Lower lobe of right lung (tissue), 2 donors: ENCODE measurements around the gene CBX3. TPM values are rescaled to one million over a fixed set of nuclear protein-coding genes. Genes with fewer than 3 reads are reported as not detected.

Experiments used
- ATAC-seq, 2 donors: fragments of 200-7000 bp; cut with Tn5 transposase; one replicate each; pipeline ENCODE4 v1.9.1; 2020 to 2022; ENCODE audit warnings: mild to moderate bottlenecking in 2 of 2, moderate library complexity in 2 of 2
- DNase-seq: peaks from one replicate; pipeline ENCODE4 v3.0.0-alpha.2; 2020
- H3K27ac ChIP-seq: fragments of 200-600 bp; one replicate; pipeline ENCODE4 v1.8.0; 2022
- H3K27me3 ChIP-seq: fragments of 200-600 bp; one replicate; pipeline ENCODE4 v1.8.0; 2022; ENCODE audit warnings: low read depth
- H3K36me3 ChIP-seq: fragments of 200-600 bp; one replicate; pipeline ENCODE4 v1.8.0; 2022; ENCODE audit warnings: mild to moderate bottlenecking
- H3K4me1 ChIP-seq: fragments of 200-600 bp; one replicate; pipeline ENCODE4 v1.8.0; 2022
- H3K4me3 ChIP-seq: fragments of 200-600 bp; one replicate; pipeline ENCODE4 v1.8.0; 2022; ENCODE audit warnings: mild to moderate bottlenecking
- H3K9me3 ChIP-seq: fragments of 200-600 bp; one replicate; pipeline ENCODE4 v1.8.0; 2022
- CTCF ChIP-seq: fragments of 200-600 bp; IDR thresholded peaks from one replicate; pipeline ENCODE4 v1.8.0; 2022; ENCODE audit warnings: antibody characterized with exemption, mild to moderate bottlenecking
- intact Hi-C: fragments of 100-400 bp; cut with DNase I; formaldehyde crosslinking; loops from one replicate; pipeline ENCODE4 v1.11.0; 2022
- total RNA-seq: library from RNA; stranded (reverse); fragmentation: NEBNext Ultra II Directional; extraction: Animal tissue kit (Norgen Biotek cat#: 25700); gene quantifications from one replicate; pipeline ENCODE4 v1.2.1, GENCODE V29; 2021
- donor health status: DM: no; HTN: yes; CAD: no; lungs with severe emphysema.

CBX3 gene
- total RNA-seq, 1 donor from 2014 or later: 94.3 TPM

- H3K9me3 ChIP-seq: no peaks in the 10 kb centered on the region
- DNase-seq (no peak), ATAC-seq (peak; percentile 1 to 31)
- H3K27me3 ChIP-seq: no peaks in the 10 kb centered on the region
- no peak overlapping the region for H3K27ac ChIP-seq
- H3K36me3 ChIP-seq: no peaks in the 10 kb centered on the region
- no peak for TF ChIP-seq CTCF
- no peak overlapping the region for H3K4me3 ChIP-seq
- H3K4me1 ChIP-seq: peaks cover 13% of the 10 kb centered on the region
- intact Hi-C loops: no loop called here
Measured at GRCh38 chr7:26178272-26178960, 23.1 kb upstream of the CBX3 start.

- no peaks in the 10 kb centered on the region for H3K27me3 ChIP-seq
- peaks cover 13% of the 10 kb centered on the region for H3K4me1 ChIP-seq
- no peak for DNase-seq
- H3K4me3 ChIP-seq: no peak overlapping the region
- intact Hi-C loops: no loop called here
- TF ChIP-seq CTCF: no peak
- H3K27ac ChIP-seq: no peak overlapping the region
- no peaks in the 10 kb centered on the region for H3K36me3 ChIP-seq
- no peak for ATAC-seq
- H3K9me3 ChIP-seq: no peaks in the 10 kb centered on the region
Measured at GRCh38 chr7:26179422-26179821, 22.1 kb upstream of the CBX3 start.

GRCh38 chr7:26179826-26180497 lies 21.6 kb upstream of the CBX3 start:
- Histone ChIP-seq H3K4me1 (peaks cover 13% of the 10 kb centered on the region), H3K36me3 (peaks cover 4% of the 10 kb centered on the region), H3K9me3 (no peaks in the 10 kb centered on the region), H3K4me3 (no peak overlapping the region), H3K27ac (peak overlapping the region; percentile 1), H3K27me3 (no peaks in the 10 kb centered on the region)
- no peak for DNase-seq
- peak; percentile 32 to 41 for ATAC-seq
- no peak for TF ChIP-seq CTCF
- intact Hi-C loops: no loop called here

GRCh38 chr7:26180792-26181198 lies 20.8 kb upstream of the CBX3 start:
- intact Hi-C loops: no loop called here
- no peak for DNase-seq
- H3K27me3 ChIP-seq: no peaks in the 10 kb centered on the region
- no peak overlapping the region for H3K27ac ChIP-seq
- ATAC-seq: peak; percentile 46 to 65
- H3K36me3 ChIP-seq: peaks cover 6% of the 10 kb centered on the region
- peaks cover 13% of the 10 kb centered on the region for H3K4me1 ChIP-seq
- no peaks in the 10 kb centered on the region for H3K9me3 ChIP-seq
- H3K4me3 ChIP-seq: no peak overlapping the region
- TF ChIP-seq CTCF: no peak

- intact Hi-C loops: no loop called here
- no peak for DNase-seq
- ATAC-seq: no peak
- Histone ChIP-seq H3K9me3 (no peaks in the 10 kb centered on the region), H3K27ac (no peak overlapping the region), H3K4me3 (no peak overlapping the region), H3K36me3 (peaks cover 12% of the 10 kb centered on the region), H3K4me1 (peaks cover 17% of the 10 kb centered on the region), H3K27me3 (no peaks in the 10 kb centered on the region)
- TF ChIP-seq CTCF: no peak
Measured at GRCh38 chr7:26181474-26182227, 19.9 kb upstream of the CBX3 start.
